ENCODE measurements around the gene ADGRG4. TPM values are rescaled to one million over a fixed set of nuclear protein-coding genes. Genes with fewer than 3 reads are reported as not detected.

Gene ADGRG4
- total and polyA plus RNA-seq, 2 donors (not counting 1 experiment from before 2014, with no cell fraction given), result not detected

GRCh38 chrX:136353526-136354093, 52.8 kb downstream of the ADGRG4 start:
- no peaks in the 10 kb centered on the region for H4K20me1 ChIP-seq (ENCODE audit: control insufficient read depth, insufficient read depth, low read length, poor library complexity, severe bottlenecking)
- H3K4me3 Mint-ChIP-seq, result no peak overlapping the region
- no peak overlapping the region for H3K27ac ChIP-seq (ENCODE audit: low read length in 2 of 2)
- H3K27me3 ChIP-seq (replicated peaks in 1 of 4; ENCODE audit: control extremely low read depth in 1 of 4, control insufficient read depth in 3 of 4, insufficient read depth in 4 of 4, low read length in 3 of 4), result no peaks in the 10 kb centered on the region
- no CpG with 5 or more reads among the region's 4 CpGs for WGBS (ENCODE audit: insufficient coverage)
- no peaks in the 10 kb centered on the region for H3K36me3 ChIP-seq (replicated peaks in 1 of 2; ENCODE audit: control extremely low read depth in 1 of 2, control insufficient read depth in 1 of 2, extremely low read depth in 1 of 2, insufficient read depth in 2 of 2, low read length in 1 of 2)
- H3K9ac ChIP-seq (ENCODE audit: low read length), result no peak overlapping the region
- ATAC-seq (ENCODE audit: low read depth) (no peak), DNase-seq (no peak)
- H3K79me2 ChIP-seq (ENCODE audit: control insufficient read depth, insufficient read depth, low read length), result no peaks in the 10 kb centered on the region
- no peak overlapping the region for H3K27ac Mint-ChIP-seq
- H3K4me1 ChIP-seq (ENCODE audit: control insufficient read depth in 2 of 2, insufficient read depth in 2 of 2, low read length in 2 of 2), result no peaks in the 10 kb centered on the region
- H3K4me1 Mint-ChIP-seq, result no peaks in the 10 kb centered on the region
- no peak overlapping the region for H3K4me2 ChIP-seq (replicated peaks; ENCODE audit: low read depth, low read length, poor library complexity, severe bottlenecking)
- H2AFZ ChIP-seq (ENCODE audit: insufficient read depth, low read depth, low read length, poor library complexity, severe bottlenecking), result no peak overlapping the region
- CTCF ChIA-PET, result no interaction called here
- peaks cover 7% of the 10 kb centered on the region for H3K27me3 Mint-ChIP-seq
- H3K9me3 Mint-ChIP-seq (ENCODE audit: insufficient read depth), result no peaks in the 10 kb centered on the region
- intact Hi-C loops (cut with micrococcal nuclease), result no loop called here
- no peak overlapping the region for H3K4me3 ChIP-seq (ENCODE audit: control extremely low read depth in 1 of 5, extremely low read depth in 1 of 5, insufficient read depth in 1 of 5, low read depth in 2 of 5, low read length in 4 of 5)
- H3K9me3 ChIP-seq (ENCODE audit: control extremely low read depth in 1 of 3, control insufficient read depth in 2 of 3, insufficient read depth in 1 of 3, low read length in 2 of 3), result no peaks in the 10 kb centered on the region
- POLR2A ChIA-PET, result no interaction called here
- TF ChIP-seq CTCF (IDR thresholded peaks at IDR 0.05), result no peak

DNA sequence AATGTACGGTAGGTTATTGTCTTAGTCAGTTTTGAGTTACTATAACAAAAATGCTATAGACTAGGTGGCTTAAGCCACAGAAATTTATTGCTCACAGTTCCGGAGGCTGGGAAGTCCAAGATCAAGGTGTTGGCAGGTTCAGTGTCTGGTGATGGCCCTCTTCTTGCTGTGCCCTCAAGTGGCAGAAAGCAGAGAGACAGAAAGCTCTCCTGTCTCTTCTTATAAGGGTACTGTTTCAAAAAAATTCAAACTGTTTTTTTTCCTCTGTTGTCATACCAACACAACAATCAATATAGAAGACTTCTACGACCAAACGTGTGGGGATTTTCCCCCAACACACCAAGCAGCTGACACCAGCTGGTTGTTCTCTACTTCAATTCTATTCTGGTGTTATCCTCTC, 53.4 kb downstream of the ADGRG4 start:
- no peaks in the 10 kb centered on the region for H3K27me3 ChIP-seq (replicated peaks in 1 of 4; ENCODE audit: control extremely low read depth in 1 of 4, control insufficient read depth in 3 of 4, insufficient read depth in 4 of 4, low read length in 3 of 4)
- Mint-ChIP-seq H3K4me3 (no peak overlapping the region), H3K4me1 (no peaks in the 10 kb centered on the region), H3K27ac (no peak overlapping the region), H3K9me3 (ENCODE audit: insufficient read depth) (no peaks in the 10 kb centered on the region), H3K27me3 (peaks cover 7% of the 10 kb centered on the region)
- intact Hi-C loops (cut with micrococcal nuclease), result no loop called here
- CTCF ChIA-PET, result no interaction called here
- WGBS (ENCODE audit: insufficient coverage), result 100% methylated on average over 2 of the region's 4 CpGs
- no peak for ATAC-seq (ENCODE audit: low read depth)
- H3K79me2 ChIP-seq (ENCODE audit: control insufficient read depth, insufficient read depth, low read length), result no peaks in the 10 kb centered on the region
- H3K9me3 ChIP-seq (ENCODE audit: control extremely low read depth in 1 of 3, control insufficient read depth in 2 of 3, insufficient read depth in 1 of 3, low read length in 2 of 3), result no peaks in the 10 kb centered on the region
- no peak for DNase-seq
- no peak overlapping the region for H2AFZ ChIP-seq (ENCODE audit: insufficient read depth, low read depth, low read length, poor library complexity, severe bottlenecking)
- no peak overlapping the region for H3K27ac ChIP-seq (ENCODE audit: low read length in 2 of 2)
- TF ChIP-seq CTCF (IDR thresholded peaks at IDR 0.05), result no peak
- no peak for TF ChIP-seq EZH2 (IDR thresholded peaks at IDR 0.05; ENCODE audit: borderline replicate concordance, insufficient read depth, low read depth, low read length, poor library complexity, severe bottlenecking)
- POLR2A ChIA-PET, result no interaction called here
- no peaks in the 10 kb centered on the region for H4K20me1 ChIP-seq (ENCODE audit: control insufficient read depth, insufficient read depth, low read length, poor library complexity, severe bottlenecking)
- H3K4me1 ChIP-seq (ENCODE audit: control insufficient read depth in 2 of 2, insufficient read depth in 2 of 2, low read length in 2 of 2), result no peaks in the 10 kb centered on the region
- no peak overlapping the region for H3K9ac ChIP-seq (ENCODE audit: low read length)
- H3K4me2 ChIP-seq (replicated peaks; ENCODE audit: low read depth, low read length, poor library complexity, severe bottlenecking), result no peak overlapping the region
- no peak overlapping the region for H3K4me3 ChIP-seq (ENCODE audit: control extremely low read depth in 1 of 5, extremely low read depth in 1 of 5, insufficient read depth in 1 of 5, low read depth in 2 of 5, low read length in 4 of 5)
- no peaks in the 10 kb centered on the region for H3K36me3 ChIP-seq (replicated peaks in 1 of 2; ENCODE audit: control extremely low read depth in 1 of 2, control insufficient read depth in 1 of 2, extremely low read depth in 1 of 2, insufficient read depth in 2 of 2, low read length in 1 of 2)

All from B cell (primary cell).